Gastroesophageal sphincter (tissue), 4 donors: ENCODE results near the gene TEX48. TPM values are rescaled to one million over a fixed set of nuclear protein-coding genes. Genes with fewer than 3 reads are reported as not detected.

ENCODE experiments used
- ATAC-seq: fragments of 150-250 bp; one replicate; pipeline ENCODE4 v1.9.1; 2016; ENCODE audit warnings: mild to moderate bottlenecking, moderate library complexity
- H3K27ac ChIP-seq, 4 donors: fragments of 200-600 bp; sonication (generic) in 3 of 4; 1 replicate in 3 of 4; 2 replicates in 1 of 4; pipeline ENCODE4 v1.5.1; 2016 to 2019
- H3K27me3 ChIP-seq: fragments of 200-600 bp; sonication (generic); one replicate; pipeline ENCODE4 v1.5.1; 2019
- H3K36me3 ChIP-seq, 2 donors: fragments of 200-600 bp; sonication (generic); one replicate each; pipeline ENCODE4 v1.5.1; 2019; ENCODE audit warnings: control low read depth in 1 of 2
- H3K4me1 ChIP-seq, 3 donors: fragments of 200-600 bp; sonication (generic); 1 replicate in 2 of 3; 2 replicates in 1 of 3; pipeline ENCODE4 v1.5.1; 2016 to 2019; ENCODE audit warnings: control low read depth in 2 of 3
- H3K4me3 ChIP-seq, 2 donors: fragments of 200-600 bp; sonication (generic); one replicate each; pipeline ENCODE4 v1.5.1; 2019; ENCODE audit warnings: mild to moderate bottlenecking in 1 of 2, moderate library complexity in 1 of 2
- H3K9me3 ChIP-seq, 3 donors: fragments of 200-600 bp; sonication (generic); one replicate each; pipeline ENCODE4 v1.5.1; 2017 to 2019; ENCODE audit warnings: control low read depth in 2 of 3
- EP300 ChIP-seq: sonication (generic); formaldehyde crosslinking; IDR thresholded peaks from one replicate; pipeline ENCODE4 v1.6.1; 2017; ENCODE audit warnings: antibody characterized with exemption, mild to moderate bottlenecking
- POLR2A ChIP-seq, 2 donors: fragments of 450-650 bp; IDR thresholded peaks; one replicate each; pipeline ENCODE4 v1.6.1; 2017; ENCODE audit warnings: antibody characterized with exemption in 2 of 2, mild to moderate bottlenecking in 2 of 2, moderate library complexity in 1 of 2
- POLR2AphosphoS5 ChIP-seq: sonication (generic); formaldehyde crosslinking; IDR thresholded peaks from one replicate; pipeline ENCODE4 v1.6.1; 2017; ENCODE audit warnings: antibody characterized with exemption
- whole genome bisulfite sequencing, 2 donors: methylation state at CpG; one replicate each; pipeline ENCODE4 v1.1.5; 2018; ENCODE audit warnings: low coverage in 1 of 2; 5-methylcytosine and 5-hydroxymethylcytosine counted together
- total RNA-seq, 4 donors: library from RNA; depleted of rRNA; stranded (reverse); fragments of >200 nt; gene quantifications; one replicate each; pipeline ENCODE4 v1.1.0, GENCODE V29; 2016
- TF ChIP-seq, protein P1 (sequence below), 4 experiments: fragments of 200-600 bp in 2 of 4; fragments of 450-650 bp in 2 of 4; sonication (generic) in 1 of 4; IDR thresholded peaks; one replicate each; pipeline ENCODE4 v1.5.1; 2017 to 2019; ENCODE audit warnings: antibody characterized with exemption in 4 of 4, mild to moderate bottlenecking in 2 of 4, moderate library complexity in 2 of 4

TEX48 gene
- total RNA-seq, 4 donors from 2014 or later = not detected

DNA sequence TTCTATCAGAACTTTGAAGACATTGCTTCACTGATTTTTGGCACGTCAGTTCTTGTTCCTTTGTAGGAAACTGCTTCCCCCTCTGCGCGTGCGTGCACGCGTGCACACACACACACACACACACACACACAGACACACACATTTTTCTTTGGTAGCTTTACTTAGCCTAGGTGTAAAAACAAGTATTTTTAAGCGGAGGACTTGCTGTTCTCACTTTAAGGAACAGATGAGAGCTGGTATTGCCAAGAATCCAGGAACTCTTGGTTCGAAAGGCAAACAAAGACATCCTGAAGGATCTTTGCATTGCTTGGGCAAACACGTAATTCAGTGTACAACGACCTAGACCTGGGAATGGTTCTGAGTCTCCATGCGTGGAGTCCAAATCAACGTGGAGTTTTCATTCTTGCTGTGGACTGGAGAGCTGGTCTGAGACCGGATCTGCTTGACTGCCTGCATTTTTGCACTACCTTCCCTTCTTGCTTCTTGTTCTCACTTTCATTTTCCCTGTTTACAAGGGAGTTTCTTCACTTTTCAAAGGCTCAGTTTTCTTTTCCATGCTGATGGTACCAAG lies 62.7 kb downstream of the TEX48 start:
- peak overlapping the region in 1 of 2 donors; percentile 12 for H3K4me3 ChIP-seq
- peaks cover 0 to 22% (median 0%) of the 10 kb centered on the region in 3 donors for H3K4me1 ChIP-seq
- H3K9me3 ChIP-seq = no peaks in the 10 kb centered on the region
- no peak for ATAC-seq
- no peak overlapping the region for H3K27ac ChIP-seq
- H3K27me3 ChIP-seq = no peaks in the 10 kb centered on the region
- no peak for TF ChIP-seq POLR2A (IDR thresholded peaks at IDR 0.05)
- TF ChIP-seq EP300 = no peak
- TF ChIP-seq, protein P1, sequence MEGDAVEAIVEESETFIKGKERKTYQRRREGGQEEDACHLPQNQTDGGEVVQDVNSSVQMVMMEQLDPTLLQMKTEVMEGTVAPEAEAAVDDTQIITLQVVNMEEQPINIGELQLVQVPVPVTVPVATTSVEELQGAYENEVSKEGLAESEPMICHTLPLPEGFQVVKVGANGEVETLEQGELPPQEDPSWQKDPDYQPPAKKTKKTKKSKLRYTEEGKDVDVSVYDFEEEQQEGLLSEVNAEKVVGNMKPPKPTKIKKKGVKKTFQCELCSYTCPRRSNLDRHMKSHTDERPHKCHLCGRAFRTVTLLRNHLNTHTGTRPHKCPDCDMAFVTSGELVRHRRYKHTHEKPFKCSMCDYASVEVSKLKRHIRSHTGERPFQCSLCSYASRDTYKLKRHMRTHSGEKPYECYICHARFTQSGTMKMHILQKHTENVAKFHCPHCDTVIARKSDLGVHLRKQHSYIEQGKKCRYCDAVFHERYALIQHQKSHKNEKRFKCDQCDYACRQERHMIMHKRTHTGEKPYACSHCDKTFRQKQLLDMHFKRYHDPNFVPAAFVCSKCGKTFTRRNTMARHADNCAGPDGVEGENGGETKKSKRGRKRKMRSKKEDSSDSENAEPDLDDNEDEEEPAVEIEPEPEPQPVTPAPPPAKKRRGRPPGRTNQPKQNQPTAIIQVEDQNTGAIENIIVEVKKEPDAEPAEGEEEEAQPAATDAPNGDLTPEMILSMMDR (IDR thresholded peaks at IDR 0.05) = no peak
- no peak for TF ChIP-seq POLR2AphosphoS5
- WGBS, 2 donors = 85 to 91% methylated on average over 8 to 13 of the region's 13 CpGs
- peaks cover 0 to 42% of the 10 kb centered on the region in 2 donors for H3K36me3 ChIP-seq

DNA sequence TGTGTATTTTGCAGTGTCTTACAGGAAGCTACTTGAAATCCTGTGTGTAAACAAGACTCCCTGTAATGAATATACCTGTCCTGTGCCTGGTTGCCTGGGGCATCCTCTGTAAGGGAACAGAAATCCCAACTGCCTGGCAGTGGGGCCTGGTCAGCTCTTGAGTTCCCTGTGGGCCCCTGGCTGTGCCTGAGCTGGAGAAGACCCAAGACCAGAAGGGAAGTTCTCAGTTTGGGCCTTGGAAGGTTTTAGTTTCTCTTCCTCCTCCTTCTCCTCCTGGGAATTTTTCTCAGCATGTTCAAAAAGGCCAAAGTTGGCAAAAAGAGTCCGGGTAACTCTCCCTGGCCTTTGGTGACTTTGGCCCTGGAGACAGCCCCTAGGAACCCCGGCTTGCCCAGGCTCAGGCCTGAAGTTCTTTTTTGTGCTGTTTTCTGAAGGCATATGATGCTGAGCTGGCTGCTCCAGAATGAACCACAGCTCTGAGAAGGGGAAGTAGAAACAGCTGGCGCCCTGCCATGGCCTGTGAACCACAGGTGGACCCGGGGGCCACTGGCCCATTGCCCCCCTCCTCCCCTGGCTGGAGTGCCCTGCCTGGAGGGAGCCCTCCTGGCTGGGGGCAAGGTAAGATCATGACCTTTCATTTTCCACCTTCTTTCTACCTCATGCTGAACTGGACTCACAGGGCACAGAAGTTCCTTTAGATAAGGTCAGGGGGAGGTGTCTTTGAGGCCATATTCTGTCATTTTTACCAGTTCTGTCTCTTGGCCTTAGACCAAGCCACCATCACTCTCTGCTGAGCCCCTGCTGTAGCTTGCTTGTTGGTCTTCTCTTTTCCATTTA lies 65.1 kb downstream of the TEX48 start:
- Histone ChIP-seq H3K27me3 (no peaks in the 10 kb centered on the region), H3K9me3 (no peaks in the 10 kb centered on the region), H3K27ac (peak overlapping the region in 1 of 4 donors; percentile 28), H3K36me3 (peaks cover 0 to 31% of the 10 kb centered on the region in 2 donors), H3K4me1 (peaks cover 3 to 36% (median 14%) of the 10 kb centered on the region in 3 donors), H3K4me3 (no peak overlapping the region)
- TF ChIP-seq EP300 (no peak), POLR2AphosphoS5 (no peak), POLR2A (IDR thresholded peaks at IDR 0.05) (no peak)
- TF ChIP-seq, protein P1 (IDR thresholded peaks at IDR 0.05) = no peak
- ATAC-seq = peak; percentile 33
- WGBS, 2 donors = 38 to 80% methylated on average over 1 of the region's 4 CpGs

Other genes with a start within 250 kb of the TEX48 start
- 10 to 100 TPM in 3 of 4 donors, 1 to 10 TPM in 1; 8.4 to 12.9 (median 11.0) TPM for gene WHRN, start 176.7 kb downstream of the TEX48 start, total RNA-seq
- gene ATP6V1G1, start 94.4 kb downstream of the TEX48 start, total RNA-seq = 100 to 1,000 TPM in 3 of 4 donors, 10 to 100 TPM in 1; 91.2 to 137 (median 120) TPM
- gene TMEM268, start 70.9 kb downstream of the TEX48 start, total RNA-seq = 10 to 100 TPM in 2 of 4 donors, 1 to 10 TPM in 2; 6.2 to 16.7 (median 9.3) TPM
- not detected for gene TEX53, start 24.4 kb downstream of the TEX48 start, total RNA-seq
- gene TNFSF15, start 123.8 kb upstream of the TEX48 start, total RNA-seq = under 1 TPM; 0.13 to 0.27 (median 0.19) TPM
- 1 to 10 TPM in 3 of 4 donors, under 1 TPM in 1; 0.54 to 3.9 (median 2.0) TPM for gene TNFSF8, start 248.4 kb upstream of the TEX48 start, total RNA-seq